IgD-negative memory B cell (primary cell): Measurements from ENCODE around the gene ANK2. TPM values are rescaled to one million over a fixed set of nuclear protein-coding genes. Genes with fewer than 3 reads are reported as not detected.

Experiments used
- H3K27ac Mint-ChIP-seq, 3 donors: one replicate each; pipeline ENCODE4 v1.8.0; 2020 to 2022; ENCODE audit warnings: mild to moderate bottlenecking in 3 of 3, mixed read lengths in 3 of 3, moderate library complexity in 1 of 3
- H3K27me3 Mint-ChIP-seq: one replicate; pipeline ENCODE4 v1.8.0; 2021; ENCODE audit warnings: mixed read lengths
- H3K36me3 Mint-ChIP-seq: one replicate; pipeline ENCODE4 v1.8.0; 2020; ENCODE audit warnings: mild to moderate bottlenecking, mixed read lengths
- H3K4me1 Mint-ChIP-seq, 3 donors: one replicate each; pipeline ENCODE4 v1.8.0; 2020 to 2022; ENCODE audit warnings: mixed read lengths in 3 of 3, mild to moderate bottlenecking in 1 of 3
- H3K4me3 Mint-ChIP-seq, 4 donors: one replicate each; pipeline ENCODE4 v1.8.0; 2020 to 2022; ENCODE audit warnings: mild to moderate bottlenecking in 4 of 4, mixed read lengths in 4 of 4, moderate library complexity in 3 of 4
- H3K9me3 Mint-ChIP-seq, 3 donors: one replicate each; pipeline ENCODE4 v1.8.0; 2020 to 2021; ENCODE audit warnings: mixed read lengths in 3 of 3, mild to moderate bottlenecking in 1 of 3
- polyA plus RNA-seq: library from polyadenylated mRNA; unstranded; fragments of 300-500 nt; fragmentation: Illumina TruSeq; gene quantifications from one replicate; pipeline ENCODE4 v1.2.3, GENCODE V29; 2021

Gene ANK2
- polyA plus RNA-seq, 1 donor from 2014 or later: not detected

GRCh38 chr4:113278324-113278934, 229.0 kb downstream of the ANK2 start:
- H3K9me3 Mint-ChIP-seq: no peaks in the 10 kb centered on the region
- H3K36me3 Mint-ChIP-seq: no peaks in the 10 kb centered on the region
- peaks cover 2% of the 10 kb centered on the region for H3K27me3 Mint-ChIP-seq
- no peaks in the 10 kb centered on the region for H3K4me1 Mint-ChIP-seq
- H3K4me3 Mint-ChIP-seq: no peak overlapping the region
- no peak overlapping the region for H3K27ac Mint-ChIP-seq

- Mint-ChIP-seq H3K4me1 (no peaks in the 10 kb centered on the region), H3K4me3 (no peak overlapping the region), H3K27me3 (no peaks in the 10 kb centered on the region), H3K36me3 (peaks cover 1% of the 10 kb centered on the region), H3K9me3 (no peaks in the 10 kb centered on the region), H3K27ac (no peak overlapping the region)
Observed at GRCh38 chr4:113285501-113285900, 236.0 kb downstream of the ANK2 start.

GRCh38 chr4:113288257-113288656, 238.8 kb downstream of the ANK2 start:
- no peaks in the 10 kb centered on the region for H3K9me3 Mint-ChIP-seq
- H3K36me3 Mint-ChIP-seq: peaks cover 3% of the 10 kb centered on the region
- no peaks in the 10 kb centered on the region for H3K4me1 Mint-ChIP-seq
- no peaks in the 10 kb centered on the region for H3K27me3 Mint-ChIP-seq
- no peak overlapping the region for H3K4me3 Mint-ChIP-seq
- H3K27ac Mint-ChIP-seq: no peak overlapping the region

GRCh38 chr4:113288696-113289095, 239.2 kb downstream of the ANK2 start:
- H3K36me3 Mint-ChIP-seq: peaks cover 3% of the 10 kb centered on the region
- H3K4me1 Mint-ChIP-seq: no peaks in the 10 kb centered on the region
- no peaks in the 10 kb centered on the region for H3K9me3 Mint-ChIP-seq
- no peak overlapping the region for H3K27ac Mint-ChIP-seq
- no peaks in the 10 kb centered on the region for H3K27me3 Mint-ChIP-seq
- H3K4me3 Mint-ChIP-seq: no peak overlapping the region

DNA sequence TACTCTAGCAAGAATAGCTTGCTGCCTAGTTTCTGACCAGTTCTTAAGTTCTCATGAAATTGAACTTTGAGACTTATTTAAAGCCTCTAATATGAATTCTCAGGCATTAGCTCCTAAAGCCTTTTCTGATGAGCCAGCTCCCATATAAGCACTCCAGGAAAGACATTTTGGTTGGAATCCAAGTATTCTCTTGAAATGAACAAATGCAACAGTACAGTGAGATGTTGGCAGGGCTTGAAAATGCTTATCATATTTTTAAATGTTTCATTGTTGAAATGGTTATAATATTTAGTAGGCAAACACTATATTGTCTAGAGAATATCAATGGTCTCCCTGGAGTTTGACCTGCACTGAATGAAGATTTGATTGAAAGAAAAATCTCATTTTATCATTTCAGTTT, 240.3 kb downstream of the ANK2 start:
- Mint-ChIP-seq H3K27me3 (no peaks in the 10 kb centered on the region), H3K9me3 (no peaks in the 10 kb centered on the region), H3K4me3 (no peak overlapping the region), H3K27ac (no peak overlapping the region), H3K36me3 (peaks cover 3% of the 10 kb centered on the region), H3K4me1 (no peaks in the 10 kb centered on the region)

GRCh38 chr4:113290666-113291065, 241.2 kb downstream of the ANK2 start:
- Mint-ChIP-seq H3K27me3 (no peaks in the 10 kb centered on the region), H3K27ac (no peak overlapping the region), H3K4me1 (no peaks in the 10 kb centered on the region), H3K9me3 (no peaks in the 10 kb centered on the region), H3K36me3 (peaks cover 3% of the 10 kb centered on the region), H3K4me3 (no peak overlapping the region)

DNA sequence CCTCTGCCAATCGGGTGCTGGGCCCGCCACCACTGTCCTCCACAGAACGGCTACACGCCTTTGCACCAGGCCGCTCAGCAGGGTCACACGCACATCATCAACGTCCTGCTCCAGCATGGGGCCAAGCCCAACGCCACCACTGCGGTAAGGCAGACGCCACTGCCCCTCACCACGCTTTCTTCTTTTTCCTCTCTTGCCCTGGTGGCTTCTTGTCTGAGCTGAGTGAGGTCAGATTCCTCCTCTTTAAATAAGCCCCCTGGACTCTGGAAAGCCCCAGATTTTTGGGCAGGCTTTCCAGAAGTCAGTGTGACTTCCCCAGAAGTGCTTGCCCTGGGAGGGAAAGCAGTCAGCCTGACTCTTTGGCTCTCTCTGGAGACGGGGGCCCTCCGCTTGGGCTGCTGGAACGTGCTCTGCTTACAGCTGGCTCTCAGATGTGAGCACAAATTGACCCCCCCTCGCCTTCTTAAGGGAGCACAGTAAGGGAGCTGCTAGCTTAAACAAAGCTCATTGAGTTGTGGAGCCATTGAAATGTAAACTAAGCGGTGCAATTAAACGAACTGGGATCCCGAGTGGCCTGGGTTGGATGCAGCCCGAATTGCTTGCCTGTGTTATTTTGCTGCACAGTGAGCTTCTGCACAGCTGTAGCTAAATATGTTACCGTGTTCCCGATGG, 243.1 kb downstream of the ANK2 start:
- Mint-ChIP-seq H3K36me3 (peaks cover 3% of the 10 kb centered on the region), H3K4me1 (no peaks in the 10 kb centered on the region)

GRCh38 chr4:113293043-113293560, 243.6 kb downstream of the ANK2 start:
- H3K4me3 Mint-ChIP-seq: no peak overlapping the region
- H3K27me3 Mint-ChIP-seq: no peaks in the 10 kb centered on the region
- no peak overlapping the region for H3K27ac Mint-ChIP-seq
- H3K9me3 Mint-ChIP-seq: no peaks in the 10 kb centered on the region
- peaks cover 2% of the 10 kb centered on the region for H3K36me3 Mint-ChIP-seq
- no peaks in the 10 kb centered on the region for H3K4me1 Mint-ChIP-seq

More for the DNA sequence above, 243.1 kb downstream of the ANK2 start:
- Mint-ChIP-seq H3K4me3 (no peak overlapping the region), H3K9me3 (no peaks in the 10 kb centered on the region), H3K27ac (no peak overlapping the region), H3K27me3 (no peaks in the 10 kb centered on the region)

DNA sequence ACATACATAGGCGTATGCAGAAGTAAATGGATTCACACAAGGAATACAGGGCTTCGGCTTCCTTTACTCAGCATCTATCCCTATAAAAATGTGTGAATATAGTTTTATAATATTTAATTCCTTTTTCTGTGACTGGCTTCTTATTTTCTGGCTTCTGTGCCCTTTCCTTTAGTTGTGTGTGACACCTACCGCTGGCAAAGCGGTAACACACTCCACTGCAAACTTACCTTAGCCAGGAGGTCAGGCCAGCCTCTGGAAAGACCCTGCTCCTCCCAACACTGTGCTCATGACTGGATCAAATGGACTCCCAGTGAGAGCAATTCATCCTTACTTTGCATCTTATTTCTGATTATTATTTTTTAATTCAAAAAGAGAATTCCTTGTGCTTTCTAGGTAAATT, 244.2 kb downstream of the ANK2 start:
- no peaks in the 10 kb centered on the region for H3K9me3 Mint-ChIP-seq
- H3K4me3 Mint-ChIP-seq: no peak overlapping the region
- no peaks in the 10 kb centered on the region for H3K27me3 Mint-ChIP-seq
- peaks cover 2% of the 10 kb centered on the region for H3K36me3 Mint-ChIP-seq
- no peaks in the 10 kb centered on the region for H3K4me1 Mint-ChIP-seq
- H3K27ac Mint-ChIP-seq: no peak overlapping the region

DNA sequence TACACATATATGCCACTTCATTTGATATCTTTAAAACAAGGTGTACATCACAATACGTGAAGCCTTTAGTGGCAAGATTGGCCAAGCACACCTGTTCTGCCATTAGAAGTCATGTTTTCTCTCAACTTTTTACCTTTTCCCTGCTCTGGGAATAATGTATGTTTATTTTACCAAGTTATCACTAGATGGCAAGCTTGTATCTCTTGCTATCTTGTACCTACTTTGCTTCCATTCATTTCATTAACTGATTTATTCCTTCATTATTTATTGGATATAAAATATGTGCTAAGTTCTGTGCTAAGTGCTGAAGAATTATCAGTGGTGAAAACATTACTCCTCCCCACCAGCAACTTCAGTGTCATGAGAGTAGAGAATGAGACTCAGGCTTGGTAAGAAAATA, 245.5 kb downstream of the ANK2 start:
- Mint-ChIP-seq H3K4me3 (no peak overlapping the region), H3K4me1 (no peaks in the 10 kb centered on the region), H3K9me3 (no peaks in the 10 kb centered on the region), H3K36me3 (peaks cover 2% of the 10 kb centered on the region), H3K27ac (no peak overlapping the region), H3K27me3 (no peaks in the 10 kb centered on the region)

GRCh38 chr4:113300471-113300928, 251.0 kb downstream of the ANK2 start:
- Mint-ChIP-seq H3K4me1 (no peaks in the 10 kb centered on the region), H3K4me3 (no peak overlapping the region), H3K27me3 (no peaks in the 10 kb centered on the region), H3K9me3 (no peaks in the 10 kb centered on the region), H3K27ac (no peak overlapping the region), H3K36me3 (no peaks in the 10 kb centered on the region)

DNA sequence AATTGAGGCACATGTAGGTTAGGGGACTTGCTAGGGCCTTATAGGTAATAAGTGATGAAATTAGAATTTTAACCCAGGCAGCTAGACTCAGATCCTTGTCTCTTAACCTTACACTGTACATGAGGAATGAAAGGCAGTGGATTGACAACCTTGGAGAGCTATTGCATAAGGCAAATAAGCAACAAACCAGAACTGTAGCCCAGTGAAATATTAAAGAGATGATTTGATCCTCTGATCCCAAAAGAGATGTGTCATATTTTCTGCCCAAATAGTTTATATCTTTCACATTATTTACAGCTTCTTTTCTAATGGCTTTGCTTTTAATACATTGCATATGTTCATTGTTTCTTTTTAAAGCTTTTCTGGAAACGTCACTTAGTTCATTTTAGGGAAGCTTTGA, 252.6 kb downstream of the ANK2 start:
- Mint-ChIP-seq H3K27ac (no peak overlapping the region), H3K4me3 (no peak overlapping the region)

GRCh38 chr4:113303315-113303714, 253.9 kb downstream of the ANK2 start:
- Mint-ChIP-seq H3K9me3 (no peaks in the 10 kb centered on the region), H3K36me3 (no peaks in the 10 kb centered on the region), H3K27ac (no peak overlapping the region), H3K4me3 (no peak overlapping the region), H3K4me1 (peaks cover 0 to 1% (median 0%) of the 10 kb centered on the region in 3 donors), H3K27me3 (no peaks in the 10 kb centered on the region)

More for the DNA sequence above, 252.6 kb downstream of the ANK2 start:
- no peaks in the 10 kb centered on the region for H3K27me3 Mint-ChIP-seq
- no peaks in the 10 kb centered on the region for H3K4me1 Mint-ChIP-seq
- H3K36me3 Mint-ChIP-seq: no peaks in the 10 kb centered on the region
- no peaks in the 10 kb centered on the region for H3K9me3 Mint-ChIP-seq

DNA sequence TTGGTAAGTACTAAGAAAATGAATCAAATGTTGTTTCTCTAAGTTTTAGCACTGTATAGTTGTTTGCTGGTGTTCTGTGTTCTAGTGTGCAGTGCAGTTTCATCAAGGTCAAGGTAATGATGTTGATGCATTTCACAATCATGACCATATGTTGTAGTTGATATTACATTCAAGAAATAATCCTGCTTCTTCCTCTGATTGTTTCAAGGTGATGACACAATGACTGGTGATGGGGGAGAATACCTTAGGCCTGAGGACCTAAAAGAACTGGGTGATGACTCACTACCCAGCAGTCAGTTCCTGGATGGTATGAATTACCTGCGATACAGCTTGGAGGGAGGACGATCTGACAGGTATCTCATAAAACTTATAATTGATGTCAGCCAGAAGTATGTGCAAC, 261.6 kb downstream of the ANK2 start:
- Mint-ChIP-seq H3K27ac (no peak overlapping the region), H3K36me3 (no peaks in the 10 kb centered on the region), H3K4me3 (no peak overlapping the region), H3K9me3 (no peaks in the 10 kb centered on the region), H3K4me1 (peaks cover 0 to 10% (median 0%) of the 10 kb centered on the region in 3 donors), H3K27me3 (peaks cover 4% of the 10 kb centered on the region)

GRCh38 chr4:113312529-113312928, 263.1 kb downstream of the ANK2 start:
- Mint-ChIP-seq H3K9me3 (no peaks in the 10 kb centered on the region), H3K4me1 (peaks cover 7 to 16% (median 8%) of the 10 kb centered on the region in 3 donors), H3K27me3 (peaks cover 4% of the 10 kb centered on the region), H3K27ac (no peak overlapping the region), H3K4me3 (no peak overlapping the region), H3K36me3 (no peaks in the 10 kb centered on the region)

DNA sequence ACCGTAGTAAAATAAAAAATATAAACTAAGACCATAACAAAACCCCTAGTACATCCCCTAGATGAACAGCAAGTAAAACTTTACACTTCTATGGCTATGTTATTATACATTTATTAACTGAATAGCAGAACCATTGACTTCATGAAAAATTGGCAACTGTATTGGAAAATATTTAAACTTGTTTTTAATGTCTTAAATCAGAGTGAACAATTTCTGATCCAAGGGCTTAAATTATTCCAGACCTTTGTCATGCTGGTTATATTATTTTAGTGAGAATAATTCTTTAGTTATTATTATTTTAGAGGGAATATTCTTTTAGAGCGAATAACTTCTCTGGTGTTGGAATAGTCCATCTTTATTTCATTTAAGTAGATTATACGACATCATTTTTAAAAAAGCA, 265.0 kb downstream of the ANK2 start:
- Mint-ChIP-seq H3K36me3 (no peaks in the 10 kb centered on the region), H3K4me1 (peaks cover 6 to 10% (median 7%) of the 10 kb centered on the region in 3 donors), H3K27me3 (peaks cover 4% of the 10 kb centered on the region), H3K4me3 (no peak overlapping the region), H3K9me3 (no peaks in the 10 kb centered on the region), H3K27ac (no peak overlapping the region)
